Measurements from ENCODE around the gene NIPSNAP2. TPM values are rescaled to one million over a fixed set of nuclear protein-coding genes. Genes with fewer than 3 reads are reported as not detected.

Gene NIPSNAP2
- total and polyA plus RNA-seq, 10 of the 15 experiments (the other 5 are each of a cell fraction or from before 2014, with no cell fraction given): 24.7 to 88.5 (median 49.9) TPM

- TF ChIP-seq ZNF687 (IDR thresholded peaks at IDR 0.05) (no peak), SREBF1 (IDR thresholded peaks at IDR 0.05; ENCODE audit: low read length) (no peak), SKIL (IDR thresholded peaks at IDR 0.05; ENCODE audit: low read depth, poor library complexity, severe bottlenecking) (no peak), KDM1A (IDR thresholded peaks at IDR 0.05; ENCODE audit: borderline replicate concordance) (no peak), HDGF (IDR thresholded peaks at IDR 0.05) (no peak)
Measured at GRCh38 chr7:55970978-55971377, 6.6 kb downstream of the NIPSNAP2 start (continued).

GRCh38 chr7:55973747-55974250 lies 9.4 kb downstream of the NIPSNAP2 start:
- no peaks in the 10 kb centered on the region; the same call in none of the 2 replicates for H3K79me2 ChIP-seq (ENCODE audit: control insufficient read depth, insufficient read depth, low read length)
- no peak overlapping the region for H2AFZ ChIP-seq (ENCODE audit: control insufficient read depth, low read depth, low read length)
- BruUV-seq (replicated peaks): no TSS peak
- H3K27ac ChIP-seq (ENCODE audit: control insufficient read depth, insufficient read depth): no peak overlapping the region
- H3K27me3 ChIP-seq (replicated peaks in 1 of 2; ENCODE audit: control insufficient read depth in 2 of 2, insufficient read depth in 2 of 2, low read length in 1 of 2): no peaks in the 10 kb centered on the region
- no peak overlapping the region for H3K4me3 ChIP-seq
- in situ Hi-C loops (cut with MboI): no loop called here
- no peak overlapping the region for H3K9ac ChIP-seq (ENCODE audit: control insufficient read depth, insufficient read depth, low read length)
- no peak for ATAC-seq
- no peak overlapping the region for H3K4me2 ChIP-seq (ENCODE audit: control insufficient read depth, insufficient read depth)
- H3K9me3 ChIP-seq (replicated peaks; ENCODE audit: control insufficient read depth, insufficient read depth, low read length): no peaks in the 10 kb centered on the region
- intact Hi-C loops (cut with micrococcal nuclease; ENCODE audit: unreplicated experiment): no loop called here
- SMC1A ChIA-PET (ENCODE audit: uncharacterized antibody, unreplicated experiment): no interaction called here
- POLR2A ChIA-PET: no interaction called here
- FAIRE-seq: no peak
- WGBS (ENCODE audit: insufficient coverage, insufficient replicate concordance, low lambda C conversion rate, missing lambda C conversion rate): 100% methylated on average over 7 of the region's 7 CpGs
- no peaks in the 10 kb centered on the region for H4K20me1 ChIP-seq (ENCODE audit: control insufficient read depth, insufficient read depth)
- DNase-seq (ENCODE audit: low read depth, low spot score): no peak
- RAD21 ChIA-PET (ENCODE audit: unreplicated experiment): no interaction called here
- H3K36me3 ChIP-seq (ENCODE audit: control insufficient read depth in 2 of 2, insufficient read depth in 2 of 2, low read length in 1 of 2): no peaks in the 10 kb centered on the region; a peak in 1 of 4 replicates
- CTCF ChIA-PET: interaction anchor here (0.9 kb wide), 1 partner anchor 10 kb away, joined by 3 read pairs; no protein-coding TSS in a partner anchor
- H3K4me1 ChIP-seq (ENCODE audit: control insufficient read depth, insufficient read depth, low read length): no peaks in the 10 kb centered on the region
- TF ChIP-seq GABPA (IDR thresholded peaks at IDR 0.05; ENCODE audit: low read depth) (no peak), ATF7 (IDR thresholded peaks at IDR 0.05; ENCODE audit: low read depth) (no peak), ZBTB4 (CRISPR knock-in tag; IDR thresholded peaks at IDR 0.05) (no peak), TCF7 (IDR thresholded peaks at IDR 0.05; ENCODE audit: borderline replicate concordance) (no peak), NR2F1 (conservative IDR thresholded peaks at IDR 0.05) (no peak), NKRF (conservative IDR thresholded peaks at IDR 0.05) (no peak)
